DND-41 (cell line): Measurements from ENCODE around the gene MARCHF4.

ENCODE experiments used
- CTCF ChIP-seq: IDR thresholded peaks from 2 replicates; pipeline ENCODE4 v1.5.1; 2012; ENCODE audit warnings: borderline replicate concordance, low read length, moderate library complexity, mild to moderate bottlenecking; ENCODE audit not compliant: poor library complexity, severe bottlenecking; ENCODE audit errors: extremely low read depth
- EZH2 ChIP-seq: IDR thresholded peaks from 3 replicates; pipeline ENCODE4 v1.6.1; 2012; ENCODE audit warnings: borderline replicate concordance, low read depth, mild to moderate bottlenecking, moderate library complexity, low read length, inconsistent platforms; ENCODE audit not compliant: severe bottlenecking

GRCh38 chr2:216387262-216387661, 15.0 kb upstream of the MARCHF4 start:
- TF ChIP-seq CTCF (no peak), EZH2 (no peak)
